IMR-90 (cell line): ENCODE measurements around the gene SPAG16.

Source experiments
- BHLHE40 ChIP-seq: fragments of 150-350 bp; IDR thresholded peaks from 2 replicates; pipeline ENCODE4 v1.6.1; 2016; ENCODE audit warnings: mild to moderate bottlenecking, low read depth, low read length
- CEBPB ChIP-seq: IDR thresholded peaks from 2 replicates; pipeline ENCODE4 v1.6.1; 2012; ENCODE audit warnings: low read depth, low read length, improper control_type of control experiment
- CTCF ChIP-seq: conservative IDR thresholded peaks from 2 replicates; pipeline ENCODE4 v1.5.1; 2012; ENCODE audit warnings: mild to moderate bottlenecking, low read depth, low read length, improper control_type of control experiment
- ELK1 ChIP-seq: fragments of 150-350 bp; IDR thresholded peaks from 2 replicates; pipeline ENCODE4 v1.6.1; 2016; ENCODE audit warnings: low read depth, mild to moderate bottlenecking, low read length, moderate library complexity, borderline replicate concordance
- MAFK ChIP-seq: IDR thresholded peaks from 2 replicates; pipeline ENCODE4 v1.6.1; 2012; ENCODE audit warnings: low read depth, low read length, improper control_type of control experiment
- RFX5 ChIP-seq: IDR thresholded peaks from 2 replicates; pipeline ENCODE4 v1.8.0; 2012; ENCODE audit warnings: low read depth, mild to moderate bottlenecking, low read length, moderate library complexity
- SMC3 ChIP-seq: fragments of 150-350 bp; IDR thresholded peaks from 2 replicates; pipeline ENCODE4 v1.6.1; 2016; ENCODE audit warnings: low read depth, mild to moderate bottlenecking, antibody characterized with exemption, low read length, moderate library complexity

GRCh38 chr2:214127170-214127569, 842.9 kb downstream of the SPAG16 start:
- TF ChIP-seq CTCF (no peak), SMC3 (no peak), CEBPB (no peak), ELK1 (no peak), RFX5 (no peak), MAFK (no peak), BHLHE40 (no peak)
